Fibroblast of skin of left quadriceps (primary cell): ENCODE measurements around the gene C12orf75.

Experiments used
- DNase-seq, 2 experiments: peaks; one replicate each; pipeline ENCODE4 v3.0.0-alpha.2; 2013; ENCODE audit warnings: low read depth in 2 of 2

The C12orf75 gene

GRCh38 chr12:105418821-105419291 lies 88.4 kb downstream of the C12orf75 start:
- DNase-seq, result peak; percentile 84 to 87

GRCh38 chr12:105419606-105420005 lies 89.1 kb downstream of the C12orf75 start:
- DNase-seq, result no peak

- no peak for DNase-seq
Observed at GRCh38 chr12:105420046-105420445, 89.6 kb downstream of the C12orf75 start.

DNA sequence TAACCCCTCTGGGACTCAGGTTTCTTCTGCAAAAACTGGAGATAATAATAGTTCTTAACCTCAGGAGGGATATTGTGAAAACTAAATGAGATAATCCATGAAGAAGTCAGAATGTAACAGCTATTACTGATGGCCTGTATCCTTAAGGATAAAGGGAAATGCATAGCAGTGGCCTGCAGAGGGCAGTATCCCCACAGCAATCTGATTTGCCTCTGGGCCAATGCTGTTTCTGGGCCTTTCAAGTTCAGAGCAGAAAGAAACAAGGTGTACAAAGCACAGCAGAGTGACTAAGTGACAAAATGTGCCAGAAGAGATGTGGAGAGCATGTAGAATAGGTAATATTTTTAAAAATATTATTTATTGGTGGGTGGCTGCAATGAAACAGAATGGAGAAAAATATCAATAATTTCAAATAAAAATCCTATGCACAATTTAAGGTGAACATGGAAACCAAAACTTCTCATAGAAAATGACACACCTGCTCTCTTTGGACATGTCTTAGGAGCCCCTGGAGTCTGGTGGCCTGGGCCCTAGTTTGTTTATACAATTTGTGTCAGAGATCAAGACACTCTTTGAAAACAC lies 90.3 kb downstream of the C12orf75 start:
- DNase-seq, result peak; percentile 58 to 64
